HCT116 (cell line): ENCODE results near the gene TTLL9. TPM values are rescaled to one million over a fixed set of nuclear protein-coding genes. Genes with fewer than 3 reads are reported as not detected.

Source experiments
- ATAC-seq: fragments of 200-7000 bp; cut with Tn5 transposase; 2 replicates; pipeline ENCODE4 v1.9.1; 2020; ENCODE audit warnings: mild to moderate bottlenecking, moderate library complexity
- BruUV-seq: library from RNA; stranded (reverse); fragments of 400-500 nt; replicated peaks from 2 replicates; lab custom pipeline; 2021; lab: Mats Ljungman, UMichigan
- CTCF ChIA-PET: fragments of 300-600 bp; sonication (Branson Sonifier 250); formaldehyde crosslinking; loops from one replicate; lab custom pipeline; 2021; ENCODE audit warnings: antibody characterized with exemption; lab: Charles Lee
- POLR2A ChIA-PET: fragments of 300-600, 350-600 bp; sonication (Branson Sonifier 250); formaldehyde crosslinking; loops from one replicate; lab custom pipeline; 2021; ENCODE audit warnings: antibody characterized with exemption; lab: Charles Lee
- RAD21 ChIA-PET, 2 experiments: fragments of 300-600 bp; sonication (Branson Sonifier 250); formaldehyde crosslinking; loops; one replicate each; lab custom pipeline; 2023; ENCODE audit warnings: low total read pairs in 2 of 2; ENCODE audit not compliant: uncharacterized antibody in 2 of 2, unreplicated experiment in 2 of 2, low non-redundant PET in 1 of 2; lab: Charles Lee
- DNase-seq: peaks from one replicate; pipeline ENCODE4 v3.0.0-alpha.2; 2010; ENCODE audit warnings: low read depth, low spot score
- H2AFZ ChIP-seq: fragments of 200-600 bp; shearing (Covaris generic), sonication (generic); 2 replicates; pipeline ENCODE4 v1.6.1; 2017; ENCODE audit warnings: low read depth, mixed run types, mixed read lengths, antibody characterized with exemption, low read length; ENCODE audit not compliant: poor library complexity, severe bottlenecking
- H3K27ac ChIP-seq: 2 replicates; pipeline ENCODE4 v1.5.1; 2012; ENCODE audit warnings: low read depth, low read length
- H3K27me3 ChIP-seq: fragments of 200-600 bp; sonication (generic); 2 replicates; pipeline ENCODE4 v1.6.1; 2016; ENCODE audit warnings: mixed run types, low read length, mixed read lengths; ENCODE audit not compliant: insufficient read depth
- H3K36me3 ChIP-seq, 2 experiments: fragments of 200-500 bp in 1 of 2; fragments of 200-600 bp in 1 of 2; sonication (Bioruptor generic) in 1 of 2; sonication (generic) in 1 of 2; 2 replicates each; pipeline versions ENCODE4 v1.5.1 to v1.6.1; 2014 to 2016; ENCODE audit warnings: low read length in 2 of 2, inconsistent platforms in 1 of 2, mixed read lengths in 1 of 2, mixed run types in 1 of 2; ENCODE audit not compliant: insufficient read depth in 2 of 2, control insufficient read depth in 1 of 2
- H3K4me1 ChIP-seq, 2 experiments: fragments of 200-600 bp in 1 of 2; sonication (generic) in 1 of 2; 2 replicates each; pipeline versions ENCODE4 v1.5.1 to v1.6.1; 2012 to 2017; ENCODE audit warnings: low read length in 2 of 2, inconsistent platforms in 1 of 2, mild to moderate bottlenecking in 1 of 2, mixed read lengths in 1 of 2, mixed run types in 1 of 2, moderate library complexity in 1 of 2; ENCODE audit not compliant: insufficient read depth in 2 of 2, control insufficient read depth in 1 of 2
- H3K4me2 ChIP-seq: fragments of 200-600 bp; sonication (generic); 2 replicates; pipeline ENCODE4 v1.6.1; 2017; ENCODE audit warnings: mixed run types, low read length, mixed read lengths
- H3K4me3 ChIP-seq, 2 experiments: fragments of 200-600 bp in 1 of 2; sonication (generic) in 1 of 2; replicated peaks in 1 of 2; 2 replicates each; pipeline ENCODE4 v1.5.1; 2011 to 2016; ENCODE audit warnings: low read length in 2 of 2, control low read depth in 1 of 2, low read depth in 1 of 2, mild to moderate bottlenecking in 1 of 2, mixed read lengths in 1 of 2, mixed run types in 1 of 2
- H3K79me2 ChIP-seq: fragments of 200-600 bp; sonication (generic); 2 replicates; pipeline ENCODE4 v1.6.1; 2017; ENCODE audit warnings: mild to moderate bottlenecking, mixed run types, low read length, moderate library complexity, mixed read lengths; ENCODE audit not compliant: insufficient read depth
- H3K9ac ChIP-seq: fragments of 200-600 bp; sonication (generic); 2 replicates; pipeline ENCODE4 v1.6.1; 2016; ENCODE audit warnings: low read length, mixed read lengths
- H3K9me2 ChIP-seq: fragments of 200-600 bp; sonication (generic), shearing (Covaris generic); 2 replicates; pipeline ENCODE4 v1.6.1; 2017; ENCODE audit warnings: mixed run types, mild to moderate bottlenecking, moderate library complexity; ENCODE audit not compliant: insufficient read depth
- H3K9me3 ChIP-seq, 2 experiments: fragments of 200-500 bp in 1 of 2; fragments of 200-600 bp in 1 of 2; sonication (Bioruptor generic) in 1 of 2; sonication (generic) in 1 of 2; 2 replicates each; pipeline ENCODE4 v1.6.1; 2014 to 2017; ENCODE audit warnings: low read length in 2 of 2, mixed read lengths in 2 of 2, inconsistent platforms in 1 of 2, low read depth in 1 of 2, mild to moderate bottlenecking in 1 of 2, mixed run types in 1 of 2, moderate library complexity in 1 of 2; ENCODE audit not compliant: control insufficient read depth in 1 of 2, insufficient read depth in 1 of 2
- H4K20me1 ChIP-seq: fragments of 200-600 bp; sonication (generic), shearing (Covaris generic); 2 replicates; pipeline ENCODE4 v1.6.1; 2017; ENCODE audit warnings: mixed run types, mild to moderate bottlenecking, moderate library complexity; ENCODE audit not compliant: insufficient read depth
- CBX3 ChIP-seq: IDR thresholded peaks from 2 replicates; pipeline ENCODE4 v1.6.1; 2012; ENCODE audit warnings: low read depth
- EGR1 ChIP-seq: IDR thresholded peaks from 2 replicates; pipeline ENCODE4 v1.6.1; 2012; ENCODE audit warnings: low read depth
- TCF7L2 ChIP-seq: IDR thresholded peaks from 2 replicates; pipeline ENCODE4 v1.7.0; 2011; ENCODE audit warnings: borderline replicate concordance, inconsistent platforms; ENCODE audit not compliant: insufficient read depth, insufficient read length; ENCODE audit errors: extremely low read depth
- YY1 ChIP-seq: IDR thresholded peaks from 2 replicates; pipeline ENCODE4 v1.6.1; 2011; ENCODE audit warnings: low read length, low read depth, moderate library complexity, mild to moderate bottlenecking; ENCODE audit not compliant: insufficient replicate concordance; ENCODE audit errors: extremely low read depth
- ZFX ChIP-seq: fragments of 450-650 bp; IDR thresholded peaks from 2 replicates; pipeline ENCODE4 v1.6.1; 2017
- ZNF274 ChIP-seq: fragments of 200-500 bp; sonication (Bioruptor generic); IDR thresholded peaks from 2 replicates; pipeline ENCODE4 v1.6.1; 2014; ENCODE audit warnings: mild to moderate bottlenecking, low read depth, low read length, inconsistent platforms
- intact Hi-C: fragments of 100-400 bp; cut with micrococcal nuclease; formaldehyde crosslinking; loops from 2 replicates; pipeline ENCODE4 v1.10.0; 2022
- total RNA-seq: library from RNA; stranded (reverse); gene quantifications from one replicate; pipeline ENCODE4 v1.2.1, GENCODE V29; 2021; ENCODE audit not compliant: unreplicated experiment

TTLL9 gene
- total RNA-seq, 1 experiment from 2014 or later = not detected

DNA sequence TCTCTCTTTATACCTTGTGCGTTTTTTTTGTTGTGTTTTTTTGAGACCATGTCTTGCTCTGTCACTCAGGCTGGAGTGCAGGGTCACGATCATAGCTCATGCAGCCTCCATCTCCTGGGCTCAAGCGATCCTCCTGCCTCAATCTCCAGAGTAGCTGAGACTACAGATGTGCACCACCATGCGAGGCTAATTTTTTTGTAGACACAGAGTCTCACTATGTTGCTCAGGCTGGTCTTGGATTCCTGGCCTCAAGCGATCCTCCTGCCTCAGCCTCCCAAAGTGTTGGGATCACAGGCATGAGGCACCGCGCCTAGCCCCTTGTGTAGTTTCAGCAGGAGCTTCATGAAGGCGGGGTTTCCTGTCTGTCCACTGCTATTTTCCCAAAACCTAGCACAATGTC, 54.1 kb downstream of the TTLL9 start:
- H3K36me3 ChIP-seq = no peaks in the 10 kb centered on the region
- no peak overlapping the region for H3K4me3 ChIP-seq
- no peaks in the 10 kb centered on the region for H3K27me3 ChIP-seq
- intact Hi-C loops = no loop called here
- H3K9me2 ChIP-seq = no peaks in the 10 kb centered on the region
- no peak overlapping the region for H3K4me2 ChIP-seq
- no peaks in the 10 kb centered on the region for H4K20me1 ChIP-seq
- H3K9me3 ChIP-seq = no peaks in the 10 kb centered on the region
- ChIA-PET CTCF (no interaction called here), POLR2A (no interaction called here), RAD21 (no interaction called here)
- H3K4me1 ChIP-seq = peaks cover 4 to 9% of the 10 kb centered on the region in 2 experiments
- no peak overlapping the region for H3K27ac ChIP-seq
- DNase-seq (no peak), ATAC-seq (no peak)
- H2AFZ ChIP-seq = no peak overlapping the region
- BruUV-seq = no TSS peak
- H3K79me2 ChIP-seq = no peaks in the 10 kb centered on the region
- H3K9ac ChIP-seq = no peak overlapping the region
- TF ChIP-seq EGR1 (no peak), YY1 (no peak), ZNF274 (no peak), ZFX (no peak)

DNA sequence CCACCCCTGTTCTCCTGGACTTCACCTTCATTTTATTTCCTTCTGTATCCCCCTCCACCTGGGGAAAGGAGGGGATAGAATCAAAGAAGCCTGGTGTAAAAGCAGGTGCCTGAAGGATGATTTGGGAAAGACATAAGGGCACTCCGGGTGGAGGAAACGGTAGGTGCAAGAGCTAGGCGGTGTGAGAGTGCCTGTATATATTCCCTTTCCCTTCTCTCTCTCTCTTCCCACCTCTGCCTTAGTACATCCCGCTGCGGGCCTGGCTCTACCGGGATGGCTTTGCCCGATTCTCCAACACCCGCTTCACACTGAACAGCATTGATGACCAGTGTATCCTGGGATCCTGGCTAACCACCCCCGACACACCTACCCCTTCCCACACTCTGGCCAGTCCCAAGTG, 55.2 kb downstream of the TTLL9 start:
- DNase-seq = no peak
- ChIA-PET POLR2A (no interaction called here), CTCF (no interaction called here), RAD21 (no interaction called here)
- no peaks in the 10 kb centered on the region for H4K20me1 ChIP-seq
- no peak overlapping the region for H3K4me3 ChIP-seq
- no peaks in the 10 kb centered on the region for H3K27me3 ChIP-seq
- H3K9me2 ChIP-seq = no peaks in the 10 kb centered on the region
- H3K9me3 ChIP-seq = no peaks in the 10 kb centered on the region
- no peak overlapping the region for H3K9ac ChIP-seq
- intact Hi-C loops = no loop called here
- no peak overlapping the region for H3K27ac ChIP-seq
- H3K79me2 ChIP-seq = no peaks in the 10 kb centered on the region
- no peak overlapping the region for H2AFZ ChIP-seq
- no peaks in the 10 kb centered on the region for H3K36me3 ChIP-seq
- H3K4me1 ChIP-seq = peaks cover 9 to 14% of the 10 kb centered on the region in 2 experiments
- no peak for TF ChIP-seq CBX3
- no peak for TF ChIP-seq TCF7L2
- no peak for ATAC-seq
- H3K4me2 ChIP-seq = no peak overlapping the region
- BruUV-seq = no TSS peak
